GM18526 (cell line): ENCODE results near the gene GFM1.

Experiments
- POLR2A ChIP-seq: IDR thresholded peaks from 3 replicates; pipeline ENCODE4 v1.6.1; 2011; ENCODE audit not compliant: insufficient read length; ENCODE audit errors: extremely low read depth

GFM1 gene

GRCh38 chr3:158644345-158644908 is at the start of gene GFM1:
Gene GFM1, plus strand, starts transcription at chr3:158644527. Its CDS starts 108 bp downstream, at chr3:158644635.
- peak; percentile 67 for TF ChIP-seq POLR2A

- no peak for TF ChIP-seq POLR2A
Observed at GRCh38 chr3:158600787-158601186, 43.5 kb upstream of the GFM1 start.

GRCh38 chr3:158602227-158602626 is 42.1 kb upstream of the GFM1 start:
- no peak for TF ChIP-seq POLR2A

- TF ChIP-seq POLR2A, result no peak
Observed at GRCh38 chr3:158617982-158618875, 26.1 kb upstream of the GFM1 start.

GRCh38 chr3:158625881-158626280 is 18.4 kb upstream of the GFM1 start:
- TF ChIP-seq POLR2A, result no peak

GRCh38 chr3:158631981-158632380 is 12.3 kb upstream of the GFM1 start:
- TF ChIP-seq POLR2A, result no peak

- no peak for TF ChIP-seq POLR2A
Observed at GRCh38 chr3:158640646-158641045, 3.7 kb upstream of the GFM1 start.

- TF ChIP-seq POLR2A, result no peak
Observed at GRCh38 chr3:158642005-158642404, 2.3 kb upstream of the GFM1 start.

GRCh38 chr3:158642474-158643210 is 1.7 kb upstream of the GFM1 start:
- no peak for TF ChIP-seq POLR2A

- no peak for TF ChIP-seq POLR2A
Observed at GRCh38 chr3:158649791-158650190, 5.5 kb downstream of the GFM1 start.

- TF ChIP-seq POLR2A, result no peak
Observed at GRCh38 chr3:158651192-158651591, 6.9 kb downstream of the GFM1 start.

- TF ChIP-seq POLR2A, result no peak
Observed at GRCh38 chr3:158652463-158652862, 8.1 kb downstream of the GFM1 start.

- no peak for TF ChIP-seq POLR2A
Observed at GRCh38 chr3:158658889-158659288, 14.6 kb downstream of the GFM1 start.

GRCh38 chr3:158659454-158660237 is 15.3 kb downstream of the GFM1 start:
- no peak for TF ChIP-seq POLR2A

- TF ChIP-seq POLR2A, result no peak
Observed at GRCh38 chr3:158660711-158661110, 16.4 kb downstream of the GFM1 start.
